GM12878 (cell line): ENCODE results near the gene UNC13B.

Source experiments
- ATF3 ChIP-seq: IDR thresholded peaks from 2 replicates; pipeline ENCODE4 v1.6.1; 2011; ENCODE audit warnings: low read depth, mild to moderate bottlenecking, low read length, moderate library complexity, borderline replicate concordance; ENCODE audit errors: extremely low read depth
- BMI1 ChIP-seq: fragments of 450-650 bp; IDR thresholded peaks from 2 replicates; pipeline ENCODE4 v1.6.1; 2016; ENCODE audit warnings: mild to moderate bottlenecking, moderate library complexity, borderline replicate concordance
- CTCF ChIP-seq, 3 experiments: IDR thresholded peaks in 2 of 3; conservative IDR thresholded peaks in 1 of 3; 2 replicates each; pipeline ENCODE4 v1.5.1; 2011; ENCODE audit warnings: low read depth in 3 of 3, low read length in 3 of 3, mild to moderate bottlenecking in 3 of 3, control low read depth in 2 of 3, moderate library complexity in 2 of 3, inconsistent platforms in 1 of 3, mixed read lengths in 1 of 3; ENCODE audit not compliant: control insufficient read depth in 2 of 3, insufficient read depth in 1 of 3; ENCODE audit errors: extremely low read depth in 1 of 3
- EZH2 ChIP-seq: IDR thresholded peaks from 2 replicates; pipeline ENCODE4 v1.6.1; 2012; ENCODE audit warnings: low read depth, mild to moderate bottlenecking, control low read depth, inconsistent platforms, low read length, borderline replicate concordance; ENCODE audit not compliant: control insufficient read depth
- HDAC2 ChIP-seq: fragments of 200-600 bp; sonication (generic); IDR thresholded peaks from 2 replicates; pipeline ENCODE4 v1.6.1; 2017
- MAX ChIP-seq: IDR thresholded peaks from 2 replicates; pipeline ENCODE4 v1.6.1; 2012; ENCODE audit warnings: low read depth, low read length, improper control_type of control experiment
- POLR2AphosphoS2 ChIP-seq: IDR thresholded peaks from 2 replicates; pipeline ENCODE4 v1.6.1; 2011; ENCODE audit warnings: low read depth, mild to moderate bottlenecking, low read length, improper control_type of control experiment, moderate library complexity
- POLR2AphosphoS5 ChIP-seq: IDR thresholded peaks from 2 replicates; pipeline ENCODE4 v1.6.1; 2011; ENCODE audit warnings: mild to moderate bottlenecking, low read length, inconsistent platforms
- REST ChIP-seq: IDR thresholded peaks from 2 replicates; pipeline ENCODE4 v1.6.1; 2012; ENCODE audit warnings: mild to moderate bottlenecking, low read depth, low read length
- SIN3A ChIP-seq: IDR thresholded peaks from 2 replicates; pipeline ENCODE4 v1.6.1; 2012; ENCODE audit warnings: low read depth, low read length, improper control_type of control experiment
- TCF12 ChIP-seq: IDR thresholded peaks from 2 replicates; pipeline ENCODE4 v1.6.1; 2011; ENCODE audit warnings: low read depth, mild to moderate bottlenecking, low read length
- ZNF24 ChIP-seq: fragments of 450-650 bp; IDR thresholded peaks from 2 replicates; pipeline ENCODE4 v1.6.1; 2017; ENCODE audit warnings: antibody characterized with exemption, mild to moderate bottlenecking

- TF ChIP-seq ZNF24, result no peak
- no peak for TF ChIP-seq SIN3A
- TF ChIP-seq ATF3, result no peak
- no peak for TF ChIP-seq TCF12
- no peak for TF ChIP-seq POLR2AphosphoS2
- no peak for TF ChIP-seq CTCF (IDR thresholded peaks at IDR 0.05 in 2 of 3, conservative IDR thresholded peaks at IDR 0.05 in 1 of 3; ENCODE audit: control insufficient read depth in 2 of 3, extremely low read depth in 1 of 3, insufficient read depth in 1 of 3, low read depth in 3 of 3, low read length in 3 of 3)
- TF ChIP-seq REST, result no peak
- TF ChIP-seq BMI1, result no peak
- no peak for TF ChIP-seq HDAC2
- TF ChIP-seq POLR2AphosphoS5, result no peak
- TF ChIP-seq MAX, result no peak
- TF ChIP-seq EZH2, result no peak
Observed at GRCh38 chr9:35324966-35325365, 163.2 kb downstream of the UNC13B start.
